ENCODE measurements around the gene RNF222. TPM values are rescaled to one million over a fixed set of nuclear protein-coding genes. Genes with fewer than 3 reads are reported as not detected.

The RNF222 gene
- total and polyA plus RNA-seq, 2 of the 8 experiments (the other 6 are each of a cell fraction or from before 2014, with no cell fraction given): not detected

DNA sequence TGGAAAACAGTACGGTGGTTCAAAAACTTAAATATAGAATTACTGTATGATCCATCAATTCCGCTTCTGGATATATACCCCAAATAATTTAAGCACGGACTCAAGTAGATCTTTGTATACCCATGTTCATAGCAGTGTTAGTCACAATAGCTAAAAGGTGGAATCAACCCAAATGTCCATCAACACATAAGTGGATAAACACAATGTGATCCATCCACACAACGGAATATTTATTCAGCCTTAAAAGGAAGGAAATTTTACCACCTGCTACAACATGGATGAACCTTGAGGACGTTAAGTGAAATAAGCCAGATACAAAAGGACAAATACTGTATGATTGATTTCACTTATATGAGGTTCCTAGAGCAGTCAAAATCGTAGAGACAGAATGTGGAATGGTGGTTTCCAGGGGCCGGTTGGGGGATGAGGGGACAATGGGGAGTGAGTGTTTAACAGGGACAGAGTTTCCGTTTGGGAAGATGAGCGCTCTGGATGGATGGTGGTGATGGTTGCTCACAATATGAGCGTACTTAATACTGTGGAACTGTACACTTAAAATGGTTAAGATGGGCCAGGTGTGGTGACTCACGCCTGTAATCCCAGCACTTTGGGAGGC, 5.4 kb upstream of the RNF222 start:
- POLR2A ChIA-PET (ENCODE audit: partially characterized antibody): interaction anchor here (1.2 kb wide), 1 partner anchor 10 kb away, joined by 3 read pairs; no protein-coding TSS in a partner anchor

More for the DNA sequence above, 5.4 kb upstream of the RNF222 start:
- Histone ChIP-seq H2BK12ac (ENCODE audit: low read depth, low read length) (no peak overlapping the region), H2BK15ac (ENCODE audit: low read length) (no peak overlapping the region), H3K23ac (ENCODE audit: insufficient read length) (no peak overlapping the region), H3K79me1 (ENCODE audit: low read depth, low read length) (no peaks in the 10 kb centered on the region), H2BK5ac (ENCODE audit: low read depth, low read length) (no peak overlapping the region), H3K9me3 (ENCODE audit: insufficient read depth in 2 of 2, low read depth in 1 of 2, low read length in 1 of 2) (no peaks in the 10 kb centered on the region), H4K91ac (replicated peaks; ENCODE audit: insufficient read length, low read length) (no peak overlapping the region), H3K18ac (ENCODE audit: extremely low read depth, low read length) (no peak overlapping the region), H3K23me2 (ENCODE audit: low read depth, low read length) (no peaks in the 10 kb centered on the region; the same call in 1 of the 2 replicates), H3K27me3 (replicated peaks in 1 of 4; ENCODE audit: control insufficient read depth in 3 of 4, extremely low read depth in 1 of 4, insufficient read depth in 3 of 4, low read length in 3 of 4) (no peaks in the 10 kb centered on the region), H3K4me3 (ENCODE audit: extremely low read depth in 1 of 4, insufficient read depth in 2 of 4, low read depth in 3 of 4, low read length in 4 of 4) (no peak overlapping the region), H2AK5ac (ENCODE audit: low read depth, low read length) (no peak overlapping the region), H3K9ac (replicated peaks in 1 of 4; ENCODE audit: extremely low read depth in 1 of 4, low read depth in 3 of 4, low read length in 3 of 4) (no peak overlapping the region), H3K4me1 (replicated peaks in 1 of 4; ENCODE audit: control insufficient read depth in 3 of 4, insufficient read depth in 4 of 4, low read length in 3 of 4) (no peaks in the 10 kb centered on the region), H3K36me3 (ENCODE audit: control insufficient read depth in 2 of 4, insufficient read depth in 4 of 4, low read length in 3 of 4) (no peaks in the 10 kb centered on the region), H4K20me1 (replicated peaks in 1 of 2; ENCODE audit: control insufficient read depth in 1 of 2, insufficient read depth in 2 of 2, low read length in 2 of 2) (no peaks in the 10 kb centered on the region), H3K27ac (ENCODE audit: low read depth, low read length) (no peak overlapping the region), H3K14ac (ENCODE audit: insufficient read length) (no peak overlapping the region), H2BK120ac (replicated peaks; ENCODE audit: low read depth, low read length) (no peak overlapping the region), H3K4ac (replicated peaks; ENCODE audit: insufficient read length, low read depth, low read length) (no peak overlapping the region), H3K79me2 (ENCODE audit: control insufficient read depth in 1 of 2, insufficient read depth in 2 of 2, low read length in 2 of 2) (no peaks in the 10 kb centered on the region), H3K4me2 (ENCODE audit: insufficient read depth in 1 of 2, low read depth in 2 of 2, low read length in 2 of 2) (no peak overlapping the region), H2BK20ac (ENCODE audit: low read length) (no peak overlapping the region), H2AFZ (ENCODE audit: low read length) (no peak overlapping the region), H4K5ac (ENCODE audit: insufficient read length, low read depth, low read length) (no peak overlapping the region), H3K56ac (replicated peaks; ENCODE audit: insufficient read length, low read depth, low read length) (no peak overlapping the region), H4K8ac (ENCODE audit: extremely low read depth, insufficient read depth, low read length) (no peak overlapping the region)
- WGBS, 2 experiments (ENCODE audit: extremely low coverage in 1 of 2, insufficient coverage in 1 of 2, insufficient read length in 1 of 2, insufficient replicate concordance in 2 of 2, low coverage in 1 of 2, low lambda C conversion rate in 2 of 2, missing lambda C conversion rate in 1 of 2): 87% methylated on average over 11 of the region's 11 CpGs; no CpG with 5 or more reads in 1 of the 2 experiments
- CTCF ChIA-PET (ENCODE audit: partially characterized antibody): no interaction called here
- no peak for FAIRE-seq
- TF ChIP-seq NANOG (IDR thresholded peaks at IDR 0.05; ENCODE audit: insufficient read depth, low read depth, low read length, poor library complexity, severe bottlenecking) (no peak), TEAD4 (IDR thresholded peaks at IDR 0.05; ENCODE audit: low read depth, low read length) (no peak), SP1 (IDR thresholded peaks at IDR 0.05; ENCODE audit: low read depth, low read length) (no peak), SRF (IDR thresholded peaks at IDR 0.05; ENCODE audit: low read depth, low read length) (no peak), POU5F1 (IDR thresholded peaks at IDR 0.05; ENCODE audit: low read depth, low read length) (no peak), SIRT6 (IDR thresholded peaks at IDR 0.05; ENCODE audit: low read length) (no peak), NRF1 (IDR thresholded peaks at IDR 0.05; ENCODE audit: low read depth, low read length) (no peak), TAF1 (IDR thresholded peaks at IDR 0.05; ENCODE audit: low read depth, low read length) (no peak), SIN3A (conservative IDR thresholded peaks at IDR 0.05 in 1 of 2, IDR thresholded peaks at IDR 0.05 in 1 of 2; ENCODE audit: low read depth in 1 of 2, low read length in 2 of 2) (no peak), CTCF (IDR thresholded peaks at IDR 0.05; ENCODE audit: control extremely low read depth in 1 of 3, insufficient read depth in 1 of 3, low read depth in 1 of 3, low read length in 3 of 3) (no peak)
- no peak for DNase-seq (ENCODE audit: low read depth in 1 of 2, low spot score in 2 of 2)

Measured in H1 (cell line).